Loucy (cell line): ENCODE results near the gene MEIKIN.

Source experiments
- H2AFZ ChIP-seq: fragments of 200-600 bp; sonication (generic); 2 replicates; pipeline ENCODE4 v1.6.0; 2016; ENCODE audit warnings: antibody characterized with exemption, mild to moderate bottlenecking, low read length, moderate library complexity
- H3F3A ChIP-seq: fragments of 200-600 bp; 2 replicates; pipeline ENCODE4 v1.6.0; 2016; ENCODE audit warnings: antibody characterized with exemption, low read depth, mild to moderate bottlenecking
- H3K27me3 ChIP-seq: fragments of 200-600 bp; sonication (generic); 2 replicates; pipeline ENCODE4 v1.6.1; 2014; ENCODE audit warnings: low read length, mild to moderate bottlenecking; ENCODE audit not compliant: insufficient read depth, poor library complexity, severe bottlenecking
- H3K36me3 ChIP-seq: fragments of 200-600 bp; sonication (generic); 2 replicates; pipeline ENCODE4 v1.6.1; 2016; ENCODE audit warnings: low read length; ENCODE audit not compliant: insufficient read depth
- H3K4me1 ChIP-seq: fragments of 200-600 bp; sonication (generic); 2 replicates; pipeline ENCODE4 v1.5.1; 2014; ENCODE audit warnings: low read length, mild to moderate bottlenecking; ENCODE audit not compliant: insufficient read depth, poor library complexity, severe bottlenecking
- H3K4me2 ChIP-seq: fragments of 200-600 bp; sonication (generic); 2 replicates; pipeline ENCODE4 v1.6.0; 2014; ENCODE audit warnings: antibody characterized with exemption, low read length, low read depth, mild to moderate bottlenecking; ENCODE audit not compliant: poor library complexity, severe bottlenecking
- H3K4me3 ChIP-seq: fragments of 200-600 bp; sonication (generic); 2 replicates; pipeline ENCODE4 v1.5.1; 2014; ENCODE audit warnings: low read length, mild to moderate bottlenecking, mixed read lengths; ENCODE audit not compliant: poor library complexity, severe bottlenecking
- H3K79me2 ChIP-seq: fragments of 200-600 bp; sonication (generic); 2 replicates; pipeline ENCODE4 v1.6.1; 2014; ENCODE audit warnings: low read length; ENCODE audit not compliant: insufficient read depth
- H3K9ac ChIP-seq: fragments of 200-600 bp; sonication (generic); 2 replicates; pipeline ENCODE4 v1.6.0; 2014; ENCODE audit warnings: mild to moderate bottlenecking, low read depth, low read length, moderate library complexity; ENCODE audit not compliant: poor library complexity, severe bottlenecking
- H3K9me2 ChIP-seq: fragments of 200-600 bp; sonication (generic); replicated peaks from 2 replicates; pipeline ENCODE4 v1.6.1; 2016; ENCODE audit warnings: low read depth, low read length, mixed read lengths
- H3K9me3 ChIP-seq: fragments of 200-600 bp; sonication (generic); 2 replicates; pipeline ENCODE4 v1.6.1; 2014; ENCODE audit warnings: mild to moderate bottlenecking, antibody characterized with exemption, low read length, low read depth; ENCODE audit not compliant: insufficient read depth
- H4K20me1 ChIP-seq: fragments of 200-600 bp; sonication (generic); 2 replicates; pipeline ENCODE4 v1.6.0; 2014; ENCODE audit warnings: antibody characterized with exemption, low read length, mild to moderate bottlenecking; ENCODE audit not compliant: insufficient read depth, poor library complexity, severe bottlenecking
- CTCF ChIP-seq: fragments of 200-600 bp; sonication (generic); conservative IDR thresholded peaks from 2 replicates; pipeline ENCODE4 v1.5.1; 2014; ENCODE audit warnings: mild to moderate bottlenecking, antibody characterized with exemption, low read length
- EZH2phosphoT487 ChIP-seq: fragments of 200-600 bp; IDR thresholded peaks from 2 replicates; pipeline ENCODE4 v1.6.1; 2018; ENCODE audit warnings: antibody characterized with exemption, mild to moderate bottlenecking, moderate library complexity, borderline replicate concordance

MEIKIN gene

DNA sequence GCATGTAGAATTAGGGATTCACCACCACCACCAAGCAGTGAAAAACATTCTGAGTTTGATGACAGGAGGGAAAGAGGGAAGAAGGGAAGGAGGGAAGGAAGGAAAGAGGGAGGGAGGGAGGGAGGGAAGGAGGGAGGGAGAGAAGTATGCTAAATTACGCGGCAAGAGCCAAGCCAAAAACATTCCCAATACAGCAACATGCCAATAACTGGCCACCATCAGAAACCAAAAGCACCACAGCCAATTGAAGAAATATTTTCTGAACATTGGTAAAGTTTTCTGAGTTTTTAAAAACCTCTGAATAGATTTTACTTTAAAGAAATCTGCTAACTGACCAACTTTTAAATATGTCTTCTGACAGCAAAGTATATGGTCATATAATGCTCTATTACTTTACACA is 184.7 kb downstream of the MEIKIN start:
- H3K4me1 ChIP-seq: peaks cover 37% of the 10 kb centered on the region
- H2AFZ ChIP-seq: no peak overlapping the region
- peaks cover 99% of the 10 kb centered on the region for H3K79me2 ChIP-seq
- no peak for TF ChIP-seq CTCF
- no peak for TF ChIP-seq EZH2phosphoT487
- peaks cover 4% of the 10 kb centered on the region for H4K20me1 ChIP-seq
- H3K27me3 ChIP-seq: no peaks in the 10 kb centered on the region
- no peak overlapping the region for H3K4me2 ChIP-seq
- H3K4me3 ChIP-seq: no peak overlapping the region
- no peak overlapping the region for H3K9ac ChIP-seq
- no peaks in the 10 kb centered on the region for H3K9me2 ChIP-seq
- peaks cover 11% of the 10 kb centered on the region; the same call in 1 of the 2 replicates for H3K36me3 ChIP-seq
- H3K9me3 ChIP-seq: no peaks in the 10 kb centered on the region
- peaks cover 6% of the 10 kb centered on the region; the same call in 1 of the 2 replicates for H3F3A ChIP-seq

- peaks cover 99% of the 10 kb centered on the region for H3K79me2 ChIP-seq
- H3K4me2 ChIP-seq: no peak overlapping the region
- no peaks in the 10 kb centered on the region for H3K9me3 ChIP-seq
- peaks cover 4% of the 10 kb centered on the region for H4K20me1 ChIP-seq
- no peaks in the 10 kb centered on the region for H3K27me3 ChIP-seq
- no peak overlapping the region for H2AFZ ChIP-seq
- H3F3A ChIP-seq: peaks cover 6% of the 10 kb centered on the region; the same call in 1 of the 2 replicates
- H3K4me3 ChIP-seq: no peak overlapping the region
- peaks cover 11% of the 10 kb centered on the region; the same call in 1 of the 2 replicates for H3K36me3 ChIP-seq
- TF ChIP-seq CTCF: no peak
- no peak for TF ChIP-seq EZH2phosphoT487
- peaks cover 41% of the 10 kb centered on the region for H3K4me1 ChIP-seq
- no peak overlapping the region for H3K9ac ChIP-seq
- H3K9me2 ChIP-seq: no peaks in the 10 kb centered on the region
Observed at GRCh38 chr5:131759704-131760103, 185.8 kb downstream of the MEIKIN start.

DNA sequence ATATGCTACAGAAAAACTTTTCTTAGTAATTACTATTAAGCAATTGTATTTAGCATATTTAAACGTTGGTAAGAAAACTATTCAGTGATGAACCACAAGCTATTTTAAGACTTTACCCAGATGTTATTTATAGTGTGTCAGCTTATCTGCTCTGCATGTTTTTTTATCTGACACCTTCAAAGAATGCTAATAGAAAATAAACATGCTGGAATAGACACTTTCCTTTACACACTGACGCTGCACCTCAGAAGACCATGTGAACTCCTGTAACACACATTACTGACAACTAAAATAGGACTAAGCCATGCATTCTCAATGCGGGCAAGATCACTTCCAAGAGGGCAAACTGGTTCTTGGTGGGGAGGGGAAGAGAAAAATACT is 187.0 kb downstream of the MEIKIN start:
- Histone ChIP-seq H3K4me1 (peaks cover 47% of the 10 kb centered on the region), H3K36me3 (no peaks in the 10 kb centered on the region; the same call in 1 of the 2 replicates), H3K4me2 (peak overlapping the region; percentile 77), H4K20me1 (peaks cover 4% of the 10 kb centered on the region), H3K9me3 (no peaks in the 10 kb centered on the region), H3K27me3 (no peaks in the 10 kb centered on the region), H3K9ac (peak overlapping the region; percentile 52), H3K9me2 (no peaks in the 10 kb centered on the region), H3K4me3 (peak overlapping the region; percentile 29), H3F3A (peaks cover 6% of the 10 kb centered on the region; the same call in 1 of the 2 replicates), H3K79me2 (peaks cover 99% of the 10 kb centered on the region), H2AFZ (no peak overlapping the region)
- TF ChIP-seq EZH2phosphoT487 (no peak), CTCF (no peak)
